NCI-H146 treated with DMSO at 0.1 percent for 48 hours (cell line): ENCODE measurements around the gene LIF.

ENCODE experiments used
- DNase-seq: peaks from one replicate; lab custom pipeline; 2025; ENCODE audit not compliant: unreplicated experiment; lab: John Stamatoyannopoulos, UW

LIF gene

DNA sequence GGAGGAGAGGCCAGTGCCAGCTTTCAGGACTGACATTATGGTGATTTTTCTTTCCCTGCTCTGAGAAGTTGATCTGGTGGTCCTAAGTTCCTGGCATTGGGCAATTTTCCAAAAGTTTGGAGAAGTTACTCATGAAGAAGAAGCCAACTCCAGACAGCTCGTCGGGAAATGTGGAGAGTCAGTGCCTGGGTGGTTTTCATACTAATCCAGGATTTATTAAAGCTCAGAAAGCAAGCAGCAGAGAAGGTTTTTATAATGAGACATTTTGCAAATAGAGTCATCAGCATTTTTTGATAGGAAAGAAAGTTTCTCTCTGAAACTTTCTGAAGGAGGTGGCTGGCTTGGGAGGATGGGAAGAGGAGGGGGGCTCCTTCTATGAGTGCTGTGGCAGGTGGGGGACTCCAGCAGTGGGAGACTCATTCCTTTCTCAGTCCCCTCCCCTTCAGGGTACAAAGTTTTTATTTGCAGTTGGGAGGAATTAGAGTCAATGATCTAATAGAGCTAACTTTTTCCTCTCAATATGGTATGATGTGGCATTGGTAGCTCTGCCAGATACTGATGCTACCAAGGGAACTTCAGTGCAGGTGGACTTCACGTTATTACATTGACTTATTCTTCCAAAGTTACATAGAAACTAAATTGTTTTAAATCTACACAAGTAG lies 55.4 kb downstream of the LIF start:
- no peak for DNase-seq

DNA sequence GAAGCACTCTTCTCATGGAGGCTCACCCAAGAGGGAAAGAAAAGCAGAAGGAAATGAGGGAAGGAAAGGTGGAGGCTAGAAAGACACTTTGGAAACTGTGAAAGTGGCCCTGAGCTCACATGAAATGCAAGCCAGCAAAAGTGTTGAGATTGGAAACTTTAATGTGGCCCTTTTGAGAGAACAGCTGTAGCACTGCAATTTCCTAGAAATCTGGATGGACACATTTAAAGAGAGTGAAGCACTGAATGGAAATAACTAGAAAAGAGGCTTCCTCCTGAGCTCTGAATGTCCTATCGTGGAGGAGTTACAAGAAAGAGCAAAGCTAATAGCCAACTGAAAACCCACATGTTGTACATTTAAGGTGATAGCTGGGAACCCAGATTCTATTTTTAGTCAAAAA lies 56.0 kb downstream of the LIF start:
- no peak for DNase-seq
